HG02610 (cell line): ENCODE data around the gene ZNRF3.
"Not testable (repeated sequence)": the region's sequence is repeated elsewhere in the genome, so short reads cannot be mapped to it uniquely, and the experiment has no call there.

ENCODE experiments used
- ATAC-seq: cut with Tn5 transposase; IDR thresholded peaks from one replicate; pipeline ENCODE4 v1.9.1; 2021; ENCODE audit warnings: mild to moderate bottlenecking, moderate library complexity; ENCODE audit not compliant: unreplicated experiment

The ZNRF3 gene

GRCh38 chr22:29003552-29003951 lies 120.2 kb downstream of the ZNRF3 start:
- no peak for ATAC-seq

DNA sequence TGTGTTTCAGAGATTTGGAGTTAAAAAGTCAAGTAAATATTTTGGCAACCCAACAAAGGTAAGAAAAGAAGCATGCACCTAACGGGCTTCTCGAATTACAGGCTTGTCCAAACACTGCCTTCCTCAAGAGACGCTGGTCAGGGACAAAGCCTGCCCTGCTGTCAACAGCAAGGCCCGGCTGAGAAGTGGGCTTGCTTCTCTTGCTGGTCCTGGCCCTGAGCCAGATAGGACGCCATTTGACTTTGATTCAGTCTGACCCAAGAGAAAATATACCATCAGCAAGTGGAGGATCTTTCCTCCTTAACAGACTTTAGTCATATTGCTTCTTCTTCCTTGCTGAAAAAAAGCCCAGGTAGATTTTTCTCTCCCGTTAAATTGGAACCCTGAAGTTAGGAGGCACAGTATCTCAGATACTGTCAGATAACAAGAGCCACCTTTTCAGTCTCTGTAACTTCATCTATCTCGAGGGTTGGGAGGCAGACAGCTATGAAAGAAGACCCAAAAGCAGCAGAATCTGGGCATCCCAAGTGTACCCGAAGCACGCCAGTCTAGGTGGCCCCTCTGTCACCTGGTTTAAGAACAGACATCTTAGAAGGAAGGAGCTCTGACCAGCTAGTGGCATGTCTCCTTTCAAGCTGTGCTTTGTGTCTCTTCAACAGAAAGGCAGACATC lies 120.7 kb downstream of the ZNRF3 start:
- ATAC-seq, result no peak

DNA sequence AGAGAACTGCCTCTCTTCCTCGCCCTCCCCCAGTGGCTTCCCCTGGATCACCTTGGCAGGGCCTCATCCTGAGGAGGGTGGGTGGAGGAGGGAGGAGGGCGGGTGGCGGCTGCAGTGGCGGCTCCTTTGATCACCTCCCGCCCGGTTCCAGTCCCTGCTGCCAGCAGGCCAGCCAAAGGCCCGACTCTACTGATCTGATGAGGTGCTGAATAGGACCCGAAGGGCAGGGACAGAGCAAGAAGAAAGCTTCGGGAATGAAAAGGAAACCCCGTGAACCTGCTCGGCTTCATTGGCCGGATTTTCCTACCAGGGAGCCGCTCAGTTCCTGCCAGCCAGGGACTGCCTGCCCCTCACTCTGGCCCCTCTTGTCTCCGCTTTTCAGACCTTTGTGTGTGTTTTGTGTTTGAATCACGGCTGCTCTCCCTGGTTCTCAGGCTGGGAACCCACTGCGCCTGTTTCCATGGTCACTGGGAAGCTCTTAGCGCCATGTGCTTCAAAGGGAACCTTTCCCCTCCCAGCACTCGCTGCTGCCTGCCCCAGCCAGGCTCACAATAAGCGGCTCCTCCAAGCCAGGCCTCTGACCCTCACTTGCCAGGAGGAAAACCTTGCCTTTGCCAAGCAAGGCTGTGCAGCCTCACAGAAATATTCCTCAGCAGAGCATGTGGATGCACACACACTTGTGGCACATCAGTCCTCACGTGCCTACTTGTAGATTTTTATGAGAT lies 121.4 kb downstream of the ZNRF3 start:
- ATAC-seq, result no peak

GRCh38 chr22:29005754-29006153 lies 122.4 kb downstream of the ZNRF3 start:
- ATAC-seq, result not testable (repeated sequence)

- no peak for ATAC-seq
These were observed 123.0 kb downstream of the ZNRF3 start for GRCh38 chr22:29006346-29006745.

GRCh38 chr22:29009148-29009547 lies 125.8 kb downstream of the ZNRF3 start:
- no peak for ATAC-seq

DNA sequence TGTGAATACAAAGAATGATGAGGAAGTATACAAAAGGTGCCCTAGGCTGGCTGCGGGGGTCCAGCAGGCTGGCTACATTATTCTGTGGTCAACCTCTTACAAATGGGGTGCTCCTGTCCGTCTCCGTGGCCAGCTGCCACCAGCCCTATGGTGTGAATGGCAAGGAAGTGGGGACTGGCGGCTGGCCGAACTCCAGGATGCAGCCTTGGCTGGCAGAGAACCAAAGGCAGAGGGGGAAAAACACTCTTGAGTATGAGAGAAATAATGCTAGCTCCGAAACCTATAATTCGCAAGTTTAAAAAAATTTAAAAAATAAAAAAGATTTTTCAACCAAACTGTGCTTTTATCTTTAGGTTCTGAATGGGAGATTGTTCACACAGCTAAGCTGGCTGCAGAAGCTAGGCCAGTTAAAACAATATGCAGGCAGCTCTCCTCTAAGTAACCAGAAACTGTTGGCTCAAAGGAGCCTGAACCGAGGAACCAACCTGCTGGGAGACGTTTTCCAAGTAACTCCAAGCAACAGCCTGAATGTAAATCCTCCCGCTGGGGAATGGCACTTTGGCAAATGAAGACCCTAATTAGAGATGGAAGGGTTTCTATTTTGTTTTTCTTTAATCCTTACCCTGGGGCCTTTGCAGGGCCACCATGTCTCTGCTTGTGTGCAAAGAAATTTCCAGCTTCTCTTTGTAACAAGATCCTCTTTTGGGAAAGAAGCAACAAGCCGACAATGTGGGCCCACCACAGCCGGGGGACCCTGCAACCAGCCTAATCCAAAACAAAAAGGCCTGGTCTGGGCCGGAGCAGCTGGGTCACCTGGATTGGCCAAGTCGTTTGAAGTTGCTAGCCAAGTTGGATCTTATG lies 128.1 kb downstream of the ZNRF3 start:
- ATAC-seq, result no peak

GRCh38 chr22:29012101-29012433 lies 128.7 kb downstream of the ZNRF3 start:
- no peak for ATAC-seq

DNA sequence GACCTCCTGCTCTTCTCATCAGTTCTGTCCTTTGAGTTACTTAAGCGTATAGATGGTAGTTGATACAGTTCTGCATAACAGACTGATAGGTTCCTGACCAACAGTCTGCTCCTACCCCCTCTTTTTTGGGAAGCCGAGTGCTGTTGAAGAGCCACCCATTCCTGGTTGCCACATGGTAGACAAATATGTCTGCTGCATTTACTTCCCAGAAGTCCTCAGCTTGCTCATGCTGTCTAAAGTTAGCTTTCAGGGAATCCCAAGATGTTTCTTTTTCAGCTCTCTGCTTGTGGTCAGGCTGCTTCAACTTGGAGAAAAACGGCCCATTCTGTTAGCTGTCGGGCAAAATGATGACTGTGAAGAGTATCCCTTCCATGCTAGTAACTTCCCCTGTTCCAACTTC lies 129.6 kb downstream of the ZNRF3 start:
- ATAC-seq, result no peak

DNA sequence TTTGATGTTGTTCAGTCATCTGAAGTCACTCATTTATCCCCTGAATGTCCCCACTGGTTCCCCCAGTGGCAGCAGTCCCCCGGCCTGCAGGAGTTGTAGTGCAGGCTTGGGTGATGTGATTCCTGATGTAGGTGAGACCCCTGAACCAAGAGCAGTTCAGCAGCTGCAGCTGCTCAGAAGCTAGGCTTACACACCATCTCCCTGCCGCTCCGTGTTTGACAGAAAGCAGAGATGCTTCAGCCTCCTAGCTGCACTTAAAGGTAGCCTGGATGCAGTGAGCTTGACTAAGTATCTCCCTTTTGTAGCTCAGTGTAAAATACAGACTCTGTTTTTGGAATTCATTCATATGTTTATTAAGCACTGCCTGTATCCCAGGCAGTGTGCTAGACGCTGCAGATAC lies 130.9 kb downstream of the ZNRF3 start:
- ATAC-seq, result no peak

- no peak for ATAC-seq
These were observed 131.4 kb downstream of the ZNRF3 start for GRCh38 chr22:29014773-29015172.

DNA sequence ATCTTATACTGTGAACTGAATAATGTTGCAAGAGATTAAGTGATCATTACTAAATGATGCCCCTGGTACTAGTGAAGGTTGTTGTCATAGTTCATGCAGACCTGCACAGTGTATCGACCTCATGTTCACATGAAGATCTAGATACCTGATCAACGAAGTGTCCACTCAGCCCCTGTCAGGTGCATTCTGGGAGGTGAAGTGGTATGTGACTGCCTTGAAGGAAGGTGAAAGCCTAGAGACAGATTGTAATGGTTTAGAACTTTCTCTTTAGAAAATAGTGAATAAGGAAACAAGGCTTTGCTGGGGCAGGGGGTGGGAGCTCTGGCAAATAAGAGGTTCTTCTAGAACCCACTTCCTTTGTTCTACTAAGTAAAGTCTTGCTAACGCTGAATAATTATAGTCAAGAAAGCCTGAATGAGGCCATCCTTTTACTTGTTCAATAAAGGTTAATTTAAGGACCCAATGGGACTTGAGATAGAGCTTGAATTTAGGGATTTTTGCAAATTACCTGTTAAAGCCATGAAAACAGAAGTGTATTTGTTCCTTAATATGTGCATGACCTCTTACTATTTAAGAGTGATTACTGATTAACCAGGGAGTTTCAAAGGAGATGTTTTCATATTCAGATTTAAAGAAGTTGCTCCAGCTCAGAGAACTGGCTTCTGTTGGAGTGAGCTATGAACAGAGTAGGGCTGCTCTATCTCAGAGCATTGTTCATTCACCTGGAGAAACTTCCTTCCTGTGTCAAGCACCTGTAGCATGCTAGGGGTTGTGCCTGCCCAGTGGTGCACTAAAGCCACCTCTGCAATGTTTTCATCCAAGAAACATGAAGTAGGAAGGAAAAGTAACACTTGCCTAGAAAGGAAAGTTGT lies 132.9 kb downstream of the ZNRF3 start:
- ATAC-seq, result no peak

- ATAC-seq, result no peak
These were observed 135.2 kb downstream of the ZNRF3 start for GRCh38 chr22:29018293-29019189.

GRCh38 chr22:29022101-29022817 lies 138.9 kb downstream of the ZNRF3 start:
- no peak for ATAC-seq

GRCh38 chr22:29023172-29023796 lies 139.9 kb downstream of the ZNRF3 start:
- no peak for ATAC-seq

GRCh38 chr22:29026579-29026978 lies 143.2 kb downstream of the ZNRF3 start:
- no peak for ATAC-seq

DNA sequence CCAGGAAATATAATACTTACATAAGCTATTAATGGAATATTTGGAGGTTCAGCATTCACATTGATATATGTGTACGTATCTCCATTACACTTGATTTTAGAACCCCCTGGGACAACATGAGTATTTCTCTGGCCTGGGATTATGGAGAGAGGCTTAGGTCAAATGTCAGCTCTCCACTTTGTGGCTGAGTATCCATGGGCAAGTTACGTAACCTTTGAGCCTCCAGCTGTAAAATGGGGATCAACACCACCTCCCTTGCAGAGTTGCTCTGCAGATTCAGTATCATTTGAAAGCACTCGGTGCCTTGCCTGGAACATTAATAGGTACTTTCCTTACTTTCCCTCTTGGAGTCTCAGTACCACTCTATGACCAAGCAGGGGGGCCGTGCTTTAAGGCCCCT lies 145.1 kb downstream of the ZNRF3 start:
- no peak for ATAC-seq

GRCh38 chr22:29029202-29030000 lies 146.0 kb downstream of the ZNRF3 start:
- ATAC-seq, result no peak
